Fibroblast of skin of left quadriceps (primary cell): ENCODE results near the gene SLC66A2.

Experiments
- DNase-seq, 2 experiments: peaks; one replicate each; pipeline ENCODE4 v3.0.0-alpha.2; 2013; ENCODE audit warnings: low read depth in 2 of 2

SLC66A2 gene

GRCh38 chr18:79952456-79952995, 1.1 kb upstream of the SLC66A2 start:
- DNase-seq = no peak

DNA sequence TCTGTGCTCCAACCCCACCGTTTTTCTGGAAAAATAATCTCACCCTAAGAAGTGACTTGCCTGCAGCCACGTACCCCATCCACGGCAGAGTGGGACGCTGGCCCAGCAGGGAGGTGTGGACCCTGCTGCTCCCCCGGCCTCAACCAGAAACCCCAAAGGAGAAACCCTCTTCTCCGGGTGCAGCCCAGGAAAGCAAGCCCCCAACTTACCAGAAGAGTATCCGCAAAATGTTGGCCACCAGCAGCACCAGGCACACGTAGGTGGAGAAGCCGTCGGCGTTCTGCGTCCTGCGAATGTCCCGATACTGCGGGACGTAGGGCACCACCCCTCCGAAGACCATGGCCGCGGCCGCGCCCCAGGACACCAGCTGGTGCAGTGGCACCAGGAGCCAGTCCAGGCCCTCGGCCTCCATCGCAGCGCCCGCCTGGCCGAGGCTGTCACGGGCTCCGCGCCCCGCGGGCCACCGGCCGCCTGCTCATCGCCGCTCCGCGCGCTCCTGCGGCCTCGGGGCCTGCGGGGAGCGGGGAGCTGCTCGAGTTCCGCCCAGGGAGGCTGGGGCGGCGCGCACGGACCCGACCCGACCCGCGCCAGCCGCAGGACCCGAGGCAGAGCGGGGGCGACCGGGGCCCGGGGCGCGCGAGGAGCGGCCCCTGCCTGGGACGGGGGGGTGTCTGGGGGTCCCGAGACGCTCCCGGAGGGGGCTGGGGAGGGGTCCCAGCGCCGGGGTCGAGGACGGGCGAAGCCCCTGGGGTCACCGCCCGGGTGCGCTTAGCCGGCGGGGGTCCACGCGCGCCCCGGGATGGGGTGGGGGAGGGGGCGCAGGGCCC, 725 bp downstream of the SLC66A2 start:
- DNase-seq = no peak

GRCh38 chr18:79949697-79950487, 1.6 kb downstream of the SLC66A2 start:
- no peak for DNase-seq

GRCh38 chr18:79948719-79949411, 2.6 kb downstream of the SLC66A2 start:
- no peak for DNase-seq

- DNase-seq = no peak
These were observed 3.4 kb downstream of the SLC66A2 start for GRCh38 chr18:79947881-79948610.

- DNase-seq = no peak
These were observed 4.2 kb downstream of the SLC66A2 start for GRCh38 chr18:79947054-79947755.

- no peak for DNase-seq
These were observed 6.1 kb downstream of the SLC66A2 start for GRCh38 chr18:79945118-79946042.

DNA sequence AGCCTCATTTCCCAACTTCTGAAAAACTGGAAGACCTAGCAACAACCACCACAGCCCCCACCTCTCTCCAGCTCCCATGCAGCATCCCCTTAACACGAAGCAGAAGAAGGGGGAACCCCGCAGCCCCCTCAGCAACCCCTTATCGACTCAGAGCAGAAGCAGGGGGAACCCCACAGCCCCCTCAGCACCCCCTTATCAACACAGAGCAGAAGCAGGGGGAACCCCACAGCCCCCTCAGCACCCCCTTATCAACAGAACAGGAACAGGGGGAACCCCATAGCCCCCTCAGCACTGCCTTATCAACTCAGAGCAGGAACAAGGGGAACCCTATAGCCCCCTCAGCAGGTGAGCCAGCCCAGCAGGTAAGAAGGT, 6.7 kb downstream of the SLC66A2 start:
- no peak for DNase-seq

DNA sequence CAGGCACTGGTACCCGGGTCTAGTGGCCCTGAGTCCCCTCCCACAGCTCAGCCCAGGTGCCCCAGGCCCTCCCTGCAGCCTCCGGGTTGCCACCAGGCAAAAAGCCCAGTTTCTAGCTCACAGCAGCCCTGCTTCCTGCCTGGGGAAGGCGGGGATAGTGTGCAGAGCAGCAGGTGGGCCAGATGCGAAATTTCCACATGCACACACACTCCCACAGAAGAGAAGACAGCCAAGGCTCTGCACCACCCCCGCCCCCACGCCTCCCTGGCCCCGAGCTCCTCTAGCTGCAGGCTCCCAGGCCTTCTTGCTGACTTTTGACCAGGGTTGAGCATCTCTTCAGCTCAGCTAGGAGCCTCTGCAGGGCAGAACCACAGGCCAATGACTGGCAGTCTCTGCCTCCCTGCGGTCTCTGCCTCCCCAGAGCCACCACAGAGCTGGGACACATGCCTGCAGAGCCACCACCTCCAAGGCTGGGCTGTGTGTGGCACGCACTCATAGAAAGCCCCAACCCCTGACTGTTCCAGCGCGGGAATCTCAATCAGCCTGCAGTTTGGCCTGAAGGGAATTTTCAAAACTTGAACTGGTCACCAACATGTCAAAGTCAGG, 7.2 kb downstream of the SLC66A2 start:
- DNase-seq = no peak

DNA sequence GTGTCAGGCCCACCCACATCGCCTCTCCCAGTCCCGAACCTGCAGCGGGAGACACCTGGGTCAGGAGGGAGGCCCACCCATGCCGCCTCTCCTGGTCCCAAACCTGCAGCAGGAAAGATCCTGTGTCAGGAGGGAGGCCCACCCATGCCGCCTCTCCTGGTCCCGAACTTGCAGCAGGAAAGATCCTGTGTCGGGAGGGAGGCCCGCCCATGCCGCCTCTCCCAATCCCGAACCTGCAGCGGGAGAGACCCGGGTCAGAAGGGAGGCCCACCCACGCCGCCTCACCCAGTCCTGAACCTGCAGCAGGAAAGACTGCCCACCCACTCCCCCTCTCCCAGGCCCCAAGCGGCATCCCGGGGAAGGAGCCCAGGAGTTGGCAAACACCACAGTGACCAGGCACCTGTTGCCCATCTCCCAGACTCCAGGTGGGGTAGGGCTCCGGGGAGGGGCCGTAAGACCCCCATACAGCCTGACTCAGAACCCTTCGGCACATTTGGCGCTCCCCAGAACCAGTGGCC, 7.8 kb downstream of the SLC66A2 start:
- DNase-seq = no peak

GRCh38 chr18:79942786-79943607, 8.5 kb downstream of the SLC66A2 start:
- DNase-seq = no peak

- DNase-seq = no peak
These were observed 9.2 kb downstream of the SLC66A2 start for GRCh38 chr18:79942211-79942610.

GRCh38 chr18:79941473-79942119, 9.9 kb downstream of the SLC66A2 start:
- DNase-seq = no peak

- no peak for DNase-seq
These were observed 10.5 kb downstream of the SLC66A2 start for GRCh38 chr18:79940814-79941472.

DNA sequence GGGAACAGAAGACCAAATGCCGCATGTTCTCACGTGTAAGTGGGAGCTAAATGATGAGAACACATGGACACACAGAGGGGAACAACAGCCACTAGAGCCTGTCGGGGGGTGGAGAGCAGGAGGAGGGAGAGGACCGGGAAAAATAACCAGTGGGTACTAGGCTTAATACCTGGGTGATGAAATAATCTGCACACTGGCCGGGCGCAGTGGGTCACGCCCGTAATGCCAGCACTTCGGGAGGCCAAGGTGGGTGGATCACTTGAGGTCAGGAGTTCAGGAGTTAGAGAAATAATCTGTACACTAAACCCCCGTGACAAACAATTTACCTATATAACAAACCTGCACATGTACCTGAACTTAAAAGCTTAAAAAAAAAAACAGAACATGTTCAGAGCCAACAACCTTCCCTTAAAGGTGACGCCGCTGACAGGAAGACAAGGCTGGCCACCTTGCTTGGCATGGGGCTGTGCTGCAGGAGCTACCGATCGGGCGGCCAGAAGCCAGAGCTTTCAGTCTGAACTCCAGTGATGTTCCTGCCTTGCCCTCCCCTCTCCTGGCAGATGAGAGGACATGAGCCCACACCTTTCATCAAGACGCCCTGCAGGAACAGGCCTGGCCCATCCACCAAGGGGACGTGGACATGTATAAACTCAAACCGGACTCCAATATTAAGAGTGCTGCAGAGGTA, 11.2 kb downstream of the SLC66A2 start:
- no peak for DNase-seq

- DNase-seq = no peak
These were observed 12.4 kb downstream of the SLC66A2 start for GRCh38 chr18:79939096-79939495.

DNA sequence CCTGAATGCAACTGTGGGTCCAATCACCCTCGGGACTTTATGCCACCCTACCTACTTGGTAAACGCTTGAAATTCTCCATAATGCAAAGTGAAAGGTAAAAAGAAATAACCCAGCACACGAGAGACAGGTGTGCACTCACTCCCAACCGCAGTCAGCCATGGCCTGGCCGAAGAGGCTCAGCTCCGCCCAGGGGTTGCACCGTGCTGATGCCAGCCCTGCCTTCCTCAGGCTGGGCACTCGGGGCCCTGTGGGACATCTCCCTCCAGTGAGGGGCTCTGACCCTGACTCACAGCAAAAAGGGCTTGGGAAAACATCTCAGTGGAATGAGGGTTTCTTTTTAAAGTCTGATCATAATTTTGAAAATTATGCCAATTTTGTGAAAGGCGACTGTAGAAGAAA, 13.3 kb downstream of the SLC66A2 start:
- no peak for DNase-seq
